ENCODE results near the gene ZNF74.

GRCh38 chr22:20431511-20432192, 37.7 kb downstream of the ZNF74 start:
- TF ChIP-seq EZH2 (IDR thresholded peaks at IDR 0.05) (peak; percentile 8), CTCF (IDR thresholded peaks at IDR 0.05) (no peak), EZH2phosphoT487 (IDR thresholded peaks at IDR 0.05) (peak; percentile 0)

All from neural progenitor cell (in vitro differentiated cells).